HEK293 (cell line): ENCODE measurements around the gene RALGAPA1.
A peak's percentile ranks its signal among the peaks of the same experiment; 100 is the strongest.

Experiments used
- CTCF ChIA-PET: fragments of 350-600 bp; formaldehyde crosslinking; extraction: SDS; loops from one replicate; lab custom pipeline; 2021; ENCODE audit warnings: antibody characterized with exemption; lab: Yijun Ruan, JAX
- POLR2A ChIA-PET: fragments of 300-600 bp; formaldehyde crosslinking; extraction: SDS; loops from one replicate; lab custom pipeline; 2020; ENCODE audit warnings: antibody characterized with exemption, inconsistent platforms; lab: Yijun Ruan, JAX
- H3K27ac ChIP-seq: fragments of 200-500 bp; sonication (Bioruptor generic); 2 replicates; pipeline ENCODE4 v1.5.1; 2014; ENCODE audit warnings: low read depth, low read length, control low read depth, inconsistent platforms; ENCODE audit errors: extremely low read depth
- H3K36me3 ChIP-seq, 2 experiments: fragments of 200-500 bp in 1 of 2; sonication (Bioruptor generic) in 1 of 2; 1 replicate in 1 of 2; 2 replicates in 1 of 2; pipeline ENCODE4 v1.5.1; 2014 to 2017; ENCODE audit warnings: inconsistent platforms in 2 of 2, low read length in 2 of 2; ENCODE audit not compliant: control insufficient read depth in 2 of 2, insufficient read depth in 1 of 2
- H3K4me1 ChIP-seq: fragments of 200-500 bp; sonication (Bioruptor generic); 2 replicates; pipeline ENCODE4 v1.5.1; 2014; ENCODE audit warnings: mild to moderate bottlenecking, low read length, inconsistent platforms; ENCODE audit not compliant: control insufficient read depth, insufficient read depth
- H3K4me3 ChIP-seq: 2 replicates; pipeline ENCODE4 v1.5.1; 2011; ENCODE audit warnings: low read depth, mild to moderate bottlenecking, control low read depth, low read length, moderate library complexity
- H3K9me3 ChIP-seq: fragments of 200-500 bp; sonication (Bioruptor generic); 2 replicates; pipeline ENCODE4 v1.5.1; 2014; ENCODE audit warnings: low read depth, low read length, inconsistent platforms; ENCODE audit not compliant: control insufficient read depth, insufficient read depth
- BCL11A ChIP-seq: fragments of 450-650 bp; formaldehyde crosslinking; IDR thresholded peaks from 2 replicates; pipeline ENCODE4 v1.5.1; 2016; ENCODE audit warnings: low read depth, missing biosample characterization, missing genetic modification characterization
- CTCF ChIP-seq: fragments of 450-650 bp; formaldehyde crosslinking; IDR thresholded peaks from 2 replicates; pipeline ENCODE4 v1.5.1; 2016; ENCODE audit warnings: missing biosample characterization, missing genetic modification characterization
- GLI2 ChIP-seq: fragments of 450-650 bp; formaldehyde crosslinking; IDR thresholded peaks from 2 replicates; pipeline ENCODE4; 2017; ENCODE audit warnings: missing biosample characterization, missing genetic modification characterization, low read depth, borderline replicate concordance
- GLIS2 ChIP-seq: fragments of 450-650 bp; formaldehyde crosslinking; IDR thresholded peaks from 2 replicates; pipeline ENCODE4 v1.5.1; 2016; ENCODE audit warnings: missing biosample characterization, missing genetic modification characterization
- KLF7 ChIP-seq: fragments of 450-650 bp; formaldehyde crosslinking; IDR thresholded peaks from 2 replicates; pipeline ENCODE4 v1.5.1; 2016; ENCODE audit warnings: missing biosample characterization, missing genetic modification characterization, borderline replicate concordance
- OSR2 ChIP-seq: fragments of 450-650 bp; formaldehyde crosslinking; IDR thresholded peaks from 2 replicates; pipeline ENCODE4 v1.5.1; 2016; ENCODE audit warnings: missing biosample characterization, missing genetic modification characterization
- PRDM1 ChIP-seq: fragments of 450-650 bp; formaldehyde crosslinking; IDR thresholded peaks from 2 replicates; pipeline ENCODE4; 2016; ENCODE audit warnings: missing biosample characterization, missing genetic modification characterization
- REPIN1 ChIP-seq: fragments of 450-650 bp; formaldehyde crosslinking; IDR thresholded peaks from 2 replicates; pipeline ENCODE4 v1.5.1; 2017; ENCODE audit warnings: missing biosample characterization, missing genetic modification characterization, low read depth
- YY1 ChIP-seq: fragments of 450-650 bp; formaldehyde crosslinking; IDR thresholded peaks from 2 replicates; pipeline ENCODE4 v1.5.1; 2018; ENCODE audit warnings: missing biosample characterization, missing genetic modification characterization
- YY2 ChIP-seq: fragments of 450-650 bp; formaldehyde crosslinking; IDR thresholded peaks from 2 replicates; pipeline ENCODE4 v1.5.1; 2016; ENCODE audit warnings: missing biosample characterization, missing genetic modification characterization
- ZBTB1 ChIP-seq: fragments of 450-650 bp; formaldehyde crosslinking; IDR thresholded peaks from 2 replicates; pipeline ENCODE4 v1.5.1; 2016; ENCODE audit warnings: missing biosample characterization, missing genetic modification characterization
- ZBTB21 ChIP-seq: fragments of 450-650 bp; formaldehyde crosslinking; IDR thresholded peaks from 2 replicates; pipeline ENCODE4 v1.5.1; 2017; ENCODE audit warnings: missing biosample characterization, missing genetic modification characterization
- ZBTB48 ChIP-seq: fragments of 450-650 bp; formaldehyde crosslinking; IDR thresholded peaks from 2 replicates; pipeline ENCODE4 v1.5.1; 2016; ENCODE audit warnings: missing biosample characterization, missing genetic modification characterization
- ZFP69B ChIP-seq: fragments of 450-650 bp; formaldehyde crosslinking; IDR thresholded peaks from 2 replicates; pipeline ENCODE4 v1.5.1; 2016; ENCODE audit warnings: missing biosample characterization, missing genetic modification characterization
- ZIC2 ChIP-seq: fragments of 450-650 bp; formaldehyde crosslinking; IDR thresholded peaks from 2 replicates; pipeline ENCODE4 v1.5.1; 2016; ENCODE audit warnings: missing biosample characterization, missing genetic modification characterization
- ZNF132 ChIP-seq: fragments of 450-650 bp; formaldehyde crosslinking; IDR thresholded peaks from 2 replicates; pipeline ENCODE4 v1.5.1; 2017; ENCODE audit warnings: missing biosample characterization, missing genetic modification characterization, borderline replicate concordance
- ZNF18 ChIP-seq: fragments of 450-650 bp; formaldehyde crosslinking; IDR thresholded peaks from 2 replicates; pipeline ENCODE4 v1.5.1; 2016; ENCODE audit warnings: missing biosample characterization, missing genetic modification characterization
- ZNF391 ChIP-seq: fragments of 450-650 bp; formaldehyde crosslinking; IDR thresholded peaks from 2 replicates; pipeline ENCODE4 v1.5.1; 2016; ENCODE audit warnings: low read depth, missing biosample characterization, missing genetic modification characterization, borderline replicate concordance
- ZNF398 ChIP-seq: fragments of 450-650 bp; formaldehyde crosslinking; IDR thresholded peaks from 2 replicates; pipeline ENCODE4 v1.5.1; 2017; ENCODE audit warnings: missing biosample characterization, missing genetic modification characterization
- ZNF416 ChIP-seq: fragments of 450-650 bp; formaldehyde crosslinking; IDR thresholded peaks from 2 replicates; pipeline ENCODE4 v1.5.1; 2016; ENCODE audit warnings: missing biosample characterization, missing genetic modification characterization
- ZNF660 ChIP-seq: fragments of 450-650 bp; IDR thresholded peaks from 2 replicates; pipeline ENCODE4 v1.5.1; 2018; ENCODE audit warnings: missing biosample characterization, mild to moderate bottlenecking, missing genetic modification characterization
- ZNF677 ChIP-seq: fragments of 450-650 bp; IDR thresholded peaks from 2 replicates; pipeline ENCODE4 v1.5.0; 2018; ENCODE audit warnings: missing biosample characterization, mild to moderate bottlenecking, missing genetic modification characterization, moderate library complexity
- ZNF704 ChIP-seq: fragments of 450-650 bp; formaldehyde crosslinking; IDR thresholded peaks from 2 replicates; pipeline ENCODE4 v1.5.1; 2016; ENCODE audit warnings: missing biosample characterization, missing genetic modification characterization
- ZNF76 ChIP-seq: fragments of 450-650 bp; formaldehyde crosslinking; IDR thresholded peaks from 2 replicates; pipeline ENCODE4; 2016; ENCODE audit warnings: low read depth, missing biosample characterization, missing genetic modification characterization, borderline replicate concordance
- ZNF792 ChIP-seq: fragments of 450-650 bp; formaldehyde crosslinking; IDR thresholded peaks from 2 replicates; pipeline ENCODE4 v1.5.1; 2016; ENCODE audit warnings: missing biosample characterization, missing genetic modification characterization

RALGAPA1 gene

GRCh38 chr14:35808638-35809563, at the start of gene RALGAPA1 (continued):
- TF ChIP-seq OSR2 (peak; percentile 81), YY1 (tag by site-specific recombination) (peak; percentile 60; the same call in 1 of the 2 replicates), ZIC2 (0 out of 2 replicates have a peak, but pooled peaks have one; percentile 25), ZNF76 (tag by site-specific recombination) (peak; percentile 2; the same call in 1 of the 2 replicates), ZNF660 (tag by site-specific recombination) (peak; percentile 52; the same call in 1 of the 2 replicates)

GRCh38 chr14:35858521-35859209, 49.6 kb upstream of the RALGAPA1 start:
- H3K27ac ChIP-seq: no peak overlapping the region
- ChIA-PET POLR2A (no interaction called here), CTCF (no interaction called here)
- H3K9me3 ChIP-seq: no peaks in the 10 kb centered on the region
- H3K4me1 ChIP-seq: no peaks in the 10 kb centered on the region
- H3K4me3 ChIP-seq: no peak overlapping the region
- H3K36me3 ChIP-seq: peaks cover 18 to 32% of the 10 kb centered on the region in 2 experiments
- no peak for TF ChIP-seq ZNF660 (tag by site-specific recombination)

- peaks cover 25 to 28% of the 10 kb centered on the region in 2 experiments for H3K36me3 ChIP-seq
- H3K27ac ChIP-seq: no peak overlapping the region
- TF ChIP-seq ZNF792 (tag by site-specific recombination) (no peak), ZNF132 (tag by site-specific recombination) (no peak), GLIS2 (no peak), ZBTB1 (tag by site-specific recombination) (no peak), YY2 (tag by site-specific recombination) (no peak), ZNF18 (no peak), ZFP69B (tag by site-specific recombination) (no peak), REPIN1 (tag by site-specific recombination) (no peak), GLI2 (tag by site-specific recombination) (no peak), ZNF391 (no peak), ZNF677 (tag by site-specific recombination) (no peak), KLF7 (tag by site-specific recombination) (no peak), ZNF704 (no peak), ZBTB21 (no peak), PRDM1 (tag by site-specific recombination) (no peak), ZNF416 (tag by site-specific recombination) (no peak), ZNF398 (tag by site-specific recombination) (no peak), BCL11A (tag by site-specific recombination) (no peak), CTCF (tag by site-specific recombination) (no peak), ZBTB48 (tag by site-specific recombination) (no peak)
- no peak overlapping the region for H3K4me3 ChIP-seq
- no peaks in the 10 kb centered on the region for H3K9me3 ChIP-seq
- ChIA-PET CTCF (interaction anchor here (1.1 kb wide), 1 partner anchor 26 kb away, joined by 4 read pairs; no protein-coding TSS in a partner anchor), POLR2A (no interaction called here)
- no peaks in the 10 kb centered on the region for H3K4me1 ChIP-seq
Observed at GRCh38 chr14:35855876-35856481, 46.9 kb upstream of the RALGAPA1 start.
